ENCODE results near the gene MYBBP1A. TPM values are rescaled to one million over a fixed set of nuclear protein-coding genes. Genes with fewer than 3 reads are reported as not detected.

The MYBBP1A gene
- total RNA-seq, 1 donor from 2014 or later, result 92.0 TPM

GRCh38 chr17:4499431-4500190 lies 55.6 kb downstream of the MYBBP1A start:
- Histone ChIP-seq H3K36me3 (ENCODE audit: control insufficient read depth, insufficient read depth, low read length) (no peaks in the 10 kb centered on the region), H3K4me3 (ENCODE audit: low read depth, low read length) (peak overlapping the region; percentile 96), H3K27me3 (ENCODE audit: control insufficient read depth, insufficient read depth, low read length) (no peaks in the 10 kb centered on the region)
- no peak for DNase-seq (ENCODE audit: low read depth)
- no peak for TF ChIP-seq CTCF (IDR thresholded peaks at IDR 0.05; ENCODE audit: insufficient read depth, low read length, poor library complexity, severe bottlenecking)

GRCh38 chr17:4498461-4499397 lies 56.5 kb downstream of the MYBBP1A start, which contains the start of gene SPNS2:
Gene SPNS2 (plus strand): TSS chr17:4498881. CDS start chr17:4499048, 167 bp downstream.
- TF ChIP-seq CTCF (IDR thresholded peaks at IDR 0.05; ENCODE audit: insufficient read depth, low read length, poor library complexity, severe bottlenecking), result no peak
- DNase-seq (ENCODE audit: low read depth), result no peak
- H3K4me3 ChIP-seq (ENCODE audit: low read depth, low read length), result peak within 1 kb of the TSS; percentile 96
- no peaks in the 10 kb centered on the region for H3K36me3 ChIP-seq (ENCODE audit: control insufficient read depth, insufficient read depth, low read length)
- no peaks in the 10 kb centered on the region for H3K27me3 ChIP-seq (ENCODE audit: control insufficient read depth, insufficient read depth, low read length)

- DNase-seq (ENCODE audit: low read depth), result peak; percentile 90
- no peaks in the 10 kb centered on the region for H3K27me3 ChIP-seq (ENCODE audit: control insufficient read depth, insufficient read depth, low read length)
- peak overlapping the region; percentile 96 for H3K4me3 ChIP-seq (ENCODE audit: low read depth, low read length)
- TF ChIP-seq CTCF (IDR thresholded peaks at IDR 0.05; ENCODE audit: insufficient read depth, low read length, poor library complexity, severe bottlenecking), result no peak
- H3K36me3 ChIP-seq (ENCODE audit: control insufficient read depth, insufficient read depth, low read length), result no peaks in the 10 kb centered on the region
These were observed 57.9 kb downstream of the MYBBP1A start for GRCh38 chr17:4497101-4497824.

- Histone ChIP-seq H3K27me3 (ENCODE audit: control insufficient read depth, insufficient read depth, low read length) (no peaks in the 10 kb centered on the region), H3K4me3 (ENCODE audit: low read depth, low read length) (no peak overlapping the region), H3K36me3 (ENCODE audit: control insufficient read depth, insufficient read depth, low read length) (no peaks in the 10 kb centered on the region)
- peak; percentile 88 for DNase-seq (ENCODE audit: low read depth)
- TF ChIP-seq CTCF (IDR thresholded peaks at IDR 0.05; ENCODE audit: insufficient read depth, low read length, poor library complexity, severe bottlenecking), result no peak
These were observed 62.2 kb downstream of the MYBBP1A start for GRCh38 chr17:4492721-4493561.

- no peaks in the 10 kb centered on the region for H3K27me3 ChIP-seq (ENCODE audit: control insufficient read depth, insufficient read depth, low read length)
- H3K36me3 ChIP-seq (ENCODE audit: control insufficient read depth, insufficient read depth, low read length), result no peaks in the 10 kb centered on the region
- no peak overlapping the region for H3K4me3 ChIP-seq (ENCODE audit: low read depth, low read length)
- no peak for DNase-seq (ENCODE audit: low read depth)
- no peak for TF ChIP-seq CTCF (IDR thresholded peaks at IDR 0.05; ENCODE audit: insufficient read depth, low read length, poor library complexity, severe bottlenecking)
These were observed 64.5 kb downstream of the MYBBP1A start for GRCh38 chr17:4490637-4491061.
